Measurements from ENCODE around the gene PAK4. TPM values are rescaled to one million over a fixed set of nuclear protein-coding genes. Genes with fewer than 3 reads are reported as not detected.

Gene PAK4
- total and polyA plus RNA-seq, 10 of the 15 experiments (the other 5 are each of a cell fraction or from before 2014, with no cell fraction given): 0.08 to 19.3 (median 5.9) TPM

DNA sequence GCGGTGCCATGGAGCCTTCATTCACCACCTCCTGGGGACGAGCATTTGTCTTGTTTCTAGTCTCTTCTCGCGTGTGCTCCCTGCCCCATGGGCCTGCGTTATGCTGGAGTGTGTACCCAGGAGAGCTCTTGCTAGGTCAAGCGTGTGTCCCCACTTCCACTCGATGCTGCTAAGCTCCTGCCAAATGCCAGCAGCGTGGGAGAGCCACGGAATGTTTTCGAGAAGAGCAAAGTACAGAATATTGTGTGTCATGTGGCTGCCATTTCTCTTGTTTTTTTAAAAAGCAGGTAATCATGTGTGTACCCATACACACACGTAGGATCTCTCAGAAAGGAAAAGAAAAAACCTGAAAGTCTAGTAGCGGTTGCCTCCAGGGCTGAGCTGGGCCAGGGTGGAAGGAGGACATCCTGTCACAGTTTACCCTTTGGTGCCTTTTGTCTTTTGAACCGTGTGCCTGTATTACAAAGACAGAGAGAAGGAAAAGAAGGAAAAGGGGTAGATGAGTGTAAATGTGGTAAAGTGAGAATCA is 28.6 kb downstream of the PAK4 start:
- 81% methylated on average over 13 of the region's 13 CpGs for WGBS (ENCODE audit: insufficient coverage, insufficient replicate concordance, low lambda C conversion rate, missing lambda C conversion rate)
- Histone ChIP-seq H3K9me3 (replicated peaks; ENCODE audit: control insufficient read depth, insufficient read depth, low read length) (no peaks in the 10 kb centered on the region), H3K4me2 (ENCODE audit: control insufficient read depth, insufficient read depth) (no peak overlapping the region), H2AFZ (ENCODE audit: control insufficient read depth, low read depth, low read length) (no peak overlapping the region), H3K79me2 (ENCODE audit: control insufficient read depth, insufficient read depth, low read length) (no peaks in the 10 kb centered on the region), H3K36me3 (ENCODE audit: control insufficient read depth in 2 of 2, insufficient read depth in 2 of 2, low read length in 1 of 2) (no peaks in the 10 kb centered on the region; a peak in 1 of 4 replicates), H3K27me3 (replicated peaks in 1 of 2; ENCODE audit: control insufficient read depth in 2 of 2, insufficient read depth in 2 of 2, low read length in 1 of 2) (no peaks in the 10 kb centered on the region), H3K4me1 (ENCODE audit: control insufficient read depth, insufficient read depth, low read length) (no peaks in the 10 kb centered on the region), H3K9ac (ENCODE audit: control insufficient read depth, insufficient read depth, low read length) (no peak overlapping the region), H3K4me3 (no peak overlapping the region), H3K27ac (ENCODE audit: control insufficient read depth, insufficient read depth) (no peak overlapping the region), H4K20me1 (ENCODE audit: control insufficient read depth, insufficient read depth) (no peaks in the 10 kb centered on the region)
- ChIA-PET CTCF (interaction anchor here (0.8 kb wide), 1 partner anchor 44 kb away, joined by 3 read pairs; no protein-coding TSS in a partner anchor), SMC1A (ENCODE audit: uncharacterized antibody, unreplicated experiment) (no interaction called here), POLR2A (no interaction called here), RAD21 (ENCODE audit: unreplicated experiment) (no interaction called here)
- in situ Hi-C loops (cut with MboI): no loop called here
- intact Hi-C loops (cut with micrococcal nuclease; ENCODE audit: unreplicated experiment): no loop called here
- DNase-seq (ENCODE audit: low read depth, low spot score) (no peak), FAIRE-seq (no peak), ATAC-seq (no peak)
- BruUV-seq (replicated peaks): no TSS peak
- TF ChIP-seq, protein P1, sequence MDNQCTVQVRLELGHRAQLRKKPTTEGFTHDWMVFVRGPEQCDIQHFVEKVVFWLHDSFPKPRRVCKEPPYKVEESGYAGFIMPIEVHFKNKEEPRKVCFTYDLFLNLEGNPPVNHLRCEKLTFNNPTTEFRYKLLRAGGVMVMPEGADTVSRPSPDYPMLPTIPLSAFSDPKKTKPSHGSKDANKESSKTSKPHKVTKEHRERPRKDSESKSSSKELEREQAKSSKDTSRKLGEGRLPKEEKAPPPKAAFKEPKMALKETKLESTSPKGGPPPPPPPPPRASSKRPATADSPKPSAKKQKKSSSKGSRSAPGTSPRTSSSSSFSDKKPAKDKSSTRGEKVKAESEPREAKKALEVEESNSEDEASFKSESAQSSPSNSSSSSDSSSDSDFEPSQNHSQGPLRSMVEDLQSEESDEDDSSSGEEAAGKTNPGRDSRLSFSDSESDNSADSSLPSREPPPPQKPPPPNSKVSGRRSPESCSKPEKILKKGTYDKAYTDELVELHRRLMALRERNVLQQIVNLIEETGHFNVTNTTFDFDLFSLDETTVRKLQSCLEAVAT (IDR thresholded peaks at IDR 0.05): no peak
- TF ChIP-seq IRF4 (IDR thresholded peaks at IDR 0.05; ENCODE audit: low read depth, low read length): no peak

- 82% methylated on average over 11 of the region's 11 CpGs for WGBS (ENCODE audit: insufficient coverage, insufficient replicate concordance, low lambda C conversion rate, missing lambda C conversion rate)
- no peak for TF ChIP-seq HDGF (IDR thresholded peaks at IDR 0.05)
- no peak for TF ChIP-seq BCLAF1 (IDR thresholded peaks at IDR 0.05)
- TF ChIP-seq PRDM15 (CRISPR knock-in tag; IDR thresholded peaks at IDR 0.05): no peak
- no peak for TF ChIP-seq ZNF207 (IDR thresholded peaks at IDR 0.05; ENCODE audit: borderline replicate concordance)
- TF ChIP-seq SP1 (IDR thresholded peaks at IDR 0.05; ENCODE audit: low read depth, low read length): no peak
- no peak for TF ChIP-seq FOS (IDR thresholded peaks at IDR 0.05; ENCODE audit: borderline replicate concordance, extremely low read depth, insufficient read length)
- TF ChIP-seq GABPA (IDR thresholded peaks at IDR 0.05; ENCODE audit: low read depth): no peak
- no peak for TF ChIP-seq STAT3 (IDR thresholded peaks at IDR 0.05; ENCODE audit: low read depth, low read length)
Measured at GRCh38 chr19:39154629-39155100, 29.1 kb downstream of the PAK4 start.

More at GRCh38 chr19:39154629-39155100, 29.1 kb downstream of the PAK4 start:
- Histone ChIP-seq H3K27me3 (replicated peaks in 1 of 2; ENCODE audit: control insufficient read depth in 2 of 2, insufficient read depth in 2 of 2, low read length in 1 of 2) (no peaks in the 10 kb centered on the region), H3K9ac (ENCODE audit: control insufficient read depth, insufficient read depth, low read length) (no peak overlapping the region), H3K4me2 (ENCODE audit: control insufficient read depth, insufficient read depth) (no peak overlapping the region), H4K20me1 (ENCODE audit: control insufficient read depth, insufficient read depth) (no peaks in the 10 kb centered on the region), H3K36me3 (ENCODE audit: control insufficient read depth in 2 of 2, insufficient read depth in 2 of 2, low read length in 1 of 2) (no peaks in the 10 kb centered on the region), H3K4me1 (ENCODE audit: control insufficient read depth, insufficient read depth, low read length) (no peaks in the 10 kb centered on the region), H3K4me3 (no peak overlapping the region), H3K27ac (ENCODE audit: control insufficient read depth, insufficient read depth) (no peak overlapping the region), H3K79me2 (ENCODE audit: control insufficient read depth, insufficient read depth, low read length) (no peaks in the 10 kb centered on the region), H2AFZ (ENCODE audit: control insufficient read depth, low read depth, low read length) (no peak overlapping the region), H3K9me3 (replicated peaks; ENCODE audit: control insufficient read depth, insufficient read depth, low read length) (no peaks in the 10 kb centered on the region)
- ChIA-PET POLR2A (no interaction called here), CTCF (interaction anchor here (0.8 kb wide), 1 partner anchor 45 kb away, joined by 3 read pairs; no protein-coding TSS in a partner anchor), RAD21 (ENCODE audit: unreplicated experiment) (no interaction called here), SMC1A (ENCODE audit: uncharacterized antibody, unreplicated experiment) (no interaction called here)
- in situ Hi-C loops (cut with MboI): no loop called here
- DNase-seq (ENCODE audit: low read depth, low spot score) (no peak), ATAC-seq (no peak), FAIRE-seq (no peak)
- no TSS peak for BruUV-seq (replicated peaks)
- intact Hi-C loops (cut with micrococcal nuclease; ENCODE audit: unreplicated experiment): no loop called here
